AG09319 (cell line): ENCODE results near the gene PDE8A.

Source experiments
- DNase-seq: peaks from one replicate; pipeline ENCODE4 v3.0.0-alpha.2; 2010; ENCODE audit warnings: low read depth; ENCODE audit errors: extremely low read depth
- TF ChIP-seq, protein P1 (sequence below): IDR thresholded peaks from 2 replicates; pipeline ENCODE4 v1.5.1; 2011; ENCODE audit warnings: low read depth, mild to moderate bottlenecking, inconsistent platforms, low read length, moderate library complexity

PDE8A gene

DNA sequence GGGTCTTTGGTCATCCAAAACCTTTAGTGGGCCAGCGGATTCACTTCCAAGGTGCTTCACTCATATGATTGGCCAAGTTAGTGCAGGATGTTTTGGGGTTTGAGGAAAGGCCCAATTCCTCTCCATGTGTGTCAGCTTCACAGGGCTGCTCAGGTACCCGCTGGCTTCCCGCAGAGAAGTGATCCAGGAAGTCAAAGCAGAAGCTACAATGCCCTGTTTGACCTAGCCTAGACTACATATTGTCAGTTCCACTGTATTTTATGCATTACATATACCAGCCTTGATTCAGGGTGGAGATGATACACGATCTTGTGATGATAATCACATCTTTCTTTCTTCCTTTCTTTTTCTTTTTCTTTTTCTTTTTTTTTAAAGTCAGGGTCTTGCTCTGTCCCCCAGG lies 32.1 kb downstream of the PDE8A start:
- TF ChIP-seq, protein P1, sequence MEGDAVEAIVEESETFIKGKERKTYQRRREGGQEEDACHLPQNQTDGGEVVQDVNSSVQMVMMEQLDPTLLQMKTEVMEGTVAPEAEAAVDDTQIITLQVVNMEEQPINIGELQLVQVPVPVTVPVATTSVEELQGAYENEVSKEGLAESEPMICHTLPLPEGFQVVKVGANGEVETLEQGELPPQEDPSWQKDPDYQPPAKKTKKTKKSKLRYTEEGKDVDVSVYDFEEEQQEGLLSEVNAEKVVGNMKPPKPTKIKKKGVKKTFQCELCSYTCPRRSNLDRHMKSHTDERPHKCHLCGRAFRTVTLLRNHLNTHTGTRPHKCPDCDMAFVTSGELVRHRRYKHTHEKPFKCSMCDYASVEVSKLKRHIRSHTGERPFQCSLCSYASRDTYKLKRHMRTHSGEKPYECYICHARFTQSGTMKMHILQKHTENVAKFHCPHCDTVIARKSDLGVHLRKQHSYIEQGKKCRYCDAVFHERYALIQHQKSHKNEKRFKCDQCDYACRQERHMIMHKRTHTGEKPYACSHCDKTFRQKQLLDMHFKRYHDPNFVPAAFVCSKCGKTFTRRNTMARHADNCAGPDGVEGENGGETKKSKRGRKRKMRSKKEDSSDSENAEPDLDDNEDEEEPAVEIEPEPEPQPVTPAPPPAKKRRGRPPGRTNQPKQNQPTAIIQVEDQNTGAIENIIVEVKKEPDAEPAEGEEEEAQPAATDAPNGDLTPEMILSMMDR: no peak
- no peak for DNase-seq

DNA sequence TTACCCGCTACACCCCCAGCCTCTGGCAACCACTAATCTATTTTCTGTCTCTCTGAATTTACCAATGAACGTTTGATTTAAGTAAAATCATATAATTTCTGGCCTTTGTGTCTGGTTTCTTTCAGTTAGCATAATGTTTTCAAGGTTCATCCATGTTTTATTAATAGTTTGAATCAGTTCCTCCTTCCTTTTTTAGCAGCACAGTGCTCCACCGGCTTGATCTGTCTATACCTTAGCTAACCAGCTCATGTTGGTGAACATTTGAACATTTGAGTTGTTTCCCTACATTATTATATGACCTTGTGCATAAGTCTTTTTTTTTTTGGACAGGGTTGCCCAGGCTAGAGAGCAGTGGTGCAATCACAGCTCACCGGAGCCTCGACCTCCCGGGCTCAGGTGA lies 33.3 kb downstream of the PDE8A start:
- DNase-seq: no peak
- TF ChIP-seq, protein P1: no peak

DNA sequence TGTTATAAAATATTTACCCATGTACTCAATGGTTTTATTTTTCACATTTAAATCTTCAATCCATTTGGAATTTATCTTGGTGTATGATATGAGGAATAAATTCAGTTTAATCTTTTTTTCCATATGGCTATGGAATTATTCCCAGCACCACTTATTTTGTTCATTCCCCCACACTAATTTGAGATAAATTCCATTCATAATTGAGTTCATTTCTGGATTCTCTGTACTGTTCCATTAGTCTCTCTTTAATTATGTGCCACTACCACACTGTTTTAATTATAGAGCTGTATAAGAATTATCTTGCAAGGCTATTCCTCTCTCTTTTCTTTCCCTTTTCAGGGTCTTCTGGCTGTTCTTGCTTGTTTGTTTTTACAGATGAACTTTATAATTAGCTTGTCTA lies 34.6 kb downstream of the PDE8A start:
- TF ChIP-seq, protein P1: no peak
- no peak for DNase-seq

DNA sequence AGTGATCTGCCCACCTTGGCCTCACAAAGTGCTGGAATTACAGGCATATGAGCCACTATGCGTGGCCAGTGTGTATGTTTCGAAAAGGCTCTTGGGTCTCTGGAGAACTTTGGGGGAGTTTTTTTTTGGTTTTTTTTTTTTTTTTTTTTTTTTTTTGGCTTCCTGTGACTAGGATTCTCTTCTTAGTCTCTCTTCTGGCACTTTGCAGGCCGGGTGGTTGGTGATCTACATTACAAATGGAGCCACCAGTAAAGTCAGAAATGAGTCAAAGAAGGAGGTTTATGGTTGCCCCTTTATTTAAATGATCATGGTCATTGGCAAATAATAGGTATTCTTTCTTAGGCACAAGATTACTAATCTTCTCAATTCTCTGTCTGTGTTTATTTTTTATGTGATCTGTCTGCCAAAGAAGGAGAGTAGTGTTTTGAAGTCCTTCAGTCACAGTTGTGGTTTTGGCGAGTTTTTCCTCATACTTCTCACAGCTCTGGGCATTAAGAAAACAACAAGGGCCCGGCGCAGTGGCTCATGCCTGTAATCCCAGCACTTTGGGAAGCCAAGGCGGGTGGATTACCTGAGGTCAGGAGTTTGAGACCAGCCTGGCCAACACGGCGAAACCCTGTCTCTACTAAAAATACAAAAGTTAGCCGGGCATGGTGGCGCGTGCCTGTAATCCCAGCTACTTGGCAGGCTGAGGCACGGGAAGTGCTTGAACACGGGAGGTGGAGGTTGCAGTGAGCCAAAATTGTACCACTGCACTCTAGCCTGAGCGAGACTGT lies 38.3 kb downstream of the PDE8A start:
- no peak for DNase-seq

DNA sequence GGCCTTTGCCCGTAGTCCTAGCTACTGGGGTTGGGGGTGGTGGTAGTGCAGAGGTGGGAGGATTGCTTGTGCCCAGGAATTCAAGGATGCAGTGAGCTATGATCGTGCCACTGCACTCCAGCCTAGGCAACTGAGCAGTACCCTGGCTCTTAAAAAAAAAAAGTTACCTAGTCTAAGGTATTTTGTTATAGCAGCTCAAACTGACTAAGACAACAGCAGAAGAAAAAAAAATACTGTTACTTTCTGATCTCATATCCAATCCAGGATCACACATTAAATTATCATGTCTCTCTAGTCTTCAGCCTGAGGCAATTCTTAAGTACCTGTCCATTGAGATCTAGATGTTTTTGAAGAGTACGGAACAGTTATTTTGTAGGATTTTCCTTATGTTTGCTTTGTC lies 39.8 kb downstream of the PDE8A start:
- DNase-seq: no peak
- TF ChIP-seq, protein P1: no peak

More for the DNA sequence above, 38.3 kb downstream of the PDE8A start:
- TF ChIP-seq, protein P1: no peak

DNA sequence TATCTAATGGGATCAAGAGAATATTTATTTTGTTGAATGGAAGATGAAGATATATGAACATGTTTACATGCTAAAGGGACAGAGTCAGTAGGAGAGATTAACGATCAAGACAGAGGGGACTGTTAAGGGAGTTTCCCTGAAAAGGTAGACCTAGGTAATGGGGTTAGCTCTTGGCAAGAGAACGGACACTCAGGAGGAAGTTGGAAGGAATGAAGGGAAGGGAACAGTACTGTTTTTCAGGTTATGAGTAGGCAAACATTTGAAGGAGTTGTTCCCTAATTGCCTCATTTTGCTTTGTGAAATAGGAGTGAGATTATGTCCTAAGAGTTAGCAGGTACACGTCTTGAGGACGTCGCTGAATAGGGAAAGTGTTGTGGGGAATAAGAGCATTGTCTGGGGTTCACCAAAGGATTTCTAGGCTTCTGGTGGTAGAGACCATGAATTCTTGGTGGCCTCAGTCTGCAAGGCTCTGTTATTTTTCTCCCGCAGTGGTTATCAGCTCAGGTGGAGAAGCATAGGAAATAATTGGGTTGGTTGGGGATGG lies 41.3 kb downstream of the PDE8A start:
- DNase-seq: no peak
- TF ChIP-seq, protein P1: no peak

DNA sequence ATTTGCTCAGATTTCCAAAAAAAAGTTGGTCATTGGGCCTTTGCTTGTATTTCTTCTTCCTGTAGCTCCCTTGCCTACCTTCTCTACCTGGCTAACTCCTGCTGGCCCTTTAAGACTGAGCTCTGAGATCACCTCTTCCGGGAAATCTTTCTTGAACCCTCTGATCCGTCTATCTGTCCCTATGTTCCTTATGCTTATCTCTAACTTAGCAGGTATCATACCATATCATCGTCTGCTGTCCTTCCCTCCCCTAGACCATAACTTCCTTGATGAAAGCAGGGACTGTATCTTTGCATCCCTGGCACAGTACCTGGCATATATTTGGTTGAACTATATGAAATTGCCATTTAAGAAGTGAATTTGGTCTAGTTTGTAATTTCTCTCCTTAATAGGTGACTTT lies 42.3 kb downstream of the PDE8A start:
- no peak for DNase-seq
- TF ChIP-seq, protein P1: no peak
